OCI-LY7 (cell line): ENCODE results near the gene PDIA6. TPM values are rescaled to one million over a fixed set of nuclear protein-coding genes. Genes with fewer than 3 reads are reported as not detected.
A peak's percentile ranks its signal among the peaks of the same experiment; 100 is the strongest.

Source experiments
- BruUV-seq: library from RNA; stranded (reverse); fragments of 400-500 nt; replicated peaks from 2 replicates; lab custom pipeline; 2021; lab: Mats Ljungman, UMichigan
- CTCF ChIA-PET: fragments of 300-600 bp; sonication (Branson Sonifier 250); formaldehyde crosslinking; loops from one replicate; lab custom pipeline; 2022; ENCODE audit warnings: antibody characterized with exemption; ENCODE audit not compliant: unreplicated experiment; lab: Charles Lee
- POLR2A ChIA-PET: fragments of 300-600 bp; sonication (Branson Sonifier 250); formaldehyde crosslinking; loops from one replicate; lab custom pipeline; 2022; ENCODE audit warnings: antibody characterized with exemption; lab: Charles Lee
- DNase-seq: peaks from one replicate; pipeline ENCODE4 v3.0.0-alpha.2; 2015; ENCODE audit warnings: low spot score
- H2AFZ ChIP-seq: fragments of 200-600 bp; sonication (generic), shearing (Covaris generic); 2 replicates; pipeline ENCODE4 v1.6.1; 2014; ENCODE audit warnings: mild to moderate bottlenecking, antibody characterized with exemption, low read length, moderate library complexity
- H3K27ac ChIP-seq: fragments of 200-600 bp; sonication (generic); 2 replicates; pipeline ENCODE4 v1.5.1; 2014; ENCODE audit warnings: mixed run types, low read depth, mild to moderate bottlenecking, moderate library complexity, low read length, inconsistent platforms; ENCODE audit not compliant: poor library complexity, severe bottlenecking
- H3K36me3 ChIP-seq: fragments of 200-600 bp; sonication (generic); 2 replicates; pipeline ENCODE4 v1.6.1; 2014; ENCODE audit warnings: mild to moderate bottlenecking, antibody characterized with exemption, low read length, moderate library complexity, mixed read lengths; ENCODE audit not compliant: insufficient read depth
- H3K4me1 ChIP-seq: fragments of 200-600 bp; sonication (generic); 2 replicates; pipeline ENCODE4 v1.5.1; 2014; ENCODE audit warnings: mild to moderate bottlenecking, low read length; ENCODE audit not compliant: insufficient read depth, poor library complexity, severe bottlenecking
- H3K4me2 ChIP-seq: fragments of 200-600 bp; sonication (generic); 2 replicates; pipeline ENCODE4 v1.6.1; 2014; ENCODE audit warnings: mild to moderate bottlenecking, low read length
- H3K4me3 ChIP-seq: fragments of 200-600 bp; sonication (generic); 2 replicates; pipeline ENCODE4 v1.5.1; 2014; ENCODE audit warnings: mild to moderate bottlenecking, low read depth, low read length; ENCODE audit not compliant: poor library complexity, severe bottlenecking
- H3K79me2 ChIP-seq: fragments of 200-600 bp; sonication (generic); 2 replicates; pipeline ENCODE4 v1.6.1; 2016; ENCODE audit warnings: low read depth, mild to moderate bottlenecking, low read length, moderate library complexity, mixed read lengths; ENCODE audit not compliant: insufficient read depth
- H3K9me2 ChIP-seq: fragments of 200-600 bp; sonication (generic); 2 replicates; pipeline ENCODE4 v1.6.1; 2016; ENCODE audit warnings: mild to moderate bottlenecking, low read length, mixed read lengths; ENCODE audit not compliant: insufficient read depth
- H3K9me3 ChIP-seq: fragments of 200-600 bp; sonication (generic); 2 replicates; pipeline ENCODE4 v1.6.1; 2014; ENCODE audit warnings: mild to moderate bottlenecking, mixed run types, low read length, mixed read lengths
- H4K20me1 ChIP-seq: fragments of 200-600 bp; sonication (generic); 2 replicates; pipeline ENCODE4 v1.6.1; 2014; ENCODE audit warnings: mild to moderate bottlenecking, antibody characterized with exemption, low read length, moderate library complexity, mixed read lengths; ENCODE audit not compliant: insufficient read depth
- EZH2phosphoT487 ChIP-seq: fragments of 200-600 bp; sonication (generic); IDR thresholded peaks from 2 replicates; pipeline ENCODE4 v1.6.1; 2018; ENCODE audit warnings: low read depth, borderline replicate concordance, mild to moderate bottlenecking, mixed run types, antibody characterized with exemption, low read length, moderate library complexity, mixed read lengths
- intact Hi-C: fragments of 100-400 bp; cut with micrococcal nuclease; formaldehyde crosslinking; loops from one replicate; pipeline ENCODE4 v1.10.0; 2022; ENCODE audit not compliant: unreplicated experiment
- total RNA-seq, 2 experiments: library from RNA; depleted of rRNA in 1 of 2; stranded (reverse); fragments of >200 nt in 1 of 2; shearing (Covaris generic) in 1 of 2; gene quantifications; 2 replicates each; pipeline ENCODE4 v1.2.3, GENCODE V29; 2014 to 2022
- TF ChIP-seq, protein P1 (sequence below): fragments of 200-600 bp; sonication (generic); conservative IDR thresholded peaks from 2 replicates; pipeline ENCODE4 v1.5.1; 2014; ENCODE audit warnings: mild to moderate bottlenecking, antibody characterized with exemption, low read length, moderate library complexity, mixed read lengths

Gene PDIA6
- total RNA-seq, 2 experiments from 2014 or later, result 150 to 171 TPM

DNA sequence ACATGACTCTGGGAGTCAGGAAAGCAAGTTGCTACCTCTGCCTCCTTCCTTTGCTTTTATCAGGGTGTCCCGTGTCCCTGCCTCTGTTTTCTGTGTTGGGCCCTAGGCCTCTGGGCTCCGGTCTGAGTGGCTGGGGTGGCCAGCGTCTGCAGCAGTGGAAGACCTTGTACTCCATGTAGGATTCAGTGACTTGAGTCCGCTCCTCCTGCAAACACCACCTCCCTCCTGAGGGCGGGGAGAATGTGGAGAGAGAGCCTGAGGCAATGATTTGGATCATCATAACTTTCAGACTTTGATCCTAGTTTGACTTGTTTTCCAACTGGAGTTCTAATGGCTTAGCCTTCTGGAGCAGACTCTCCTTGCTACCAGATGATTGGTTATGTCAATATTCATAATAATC, 60.3 kb downstream of the PDIA6 start:
- ChIA-PET POLR2A (no interaction called here), CTCF (no interaction called here)
- DNase-seq, result no peak
- no peaks in the 10 kb centered on the region for H3K79me2 ChIP-seq
- no peak for TF ChIP-seq EZH2phosphoT487
- TF ChIP-seq, protein P1, sequence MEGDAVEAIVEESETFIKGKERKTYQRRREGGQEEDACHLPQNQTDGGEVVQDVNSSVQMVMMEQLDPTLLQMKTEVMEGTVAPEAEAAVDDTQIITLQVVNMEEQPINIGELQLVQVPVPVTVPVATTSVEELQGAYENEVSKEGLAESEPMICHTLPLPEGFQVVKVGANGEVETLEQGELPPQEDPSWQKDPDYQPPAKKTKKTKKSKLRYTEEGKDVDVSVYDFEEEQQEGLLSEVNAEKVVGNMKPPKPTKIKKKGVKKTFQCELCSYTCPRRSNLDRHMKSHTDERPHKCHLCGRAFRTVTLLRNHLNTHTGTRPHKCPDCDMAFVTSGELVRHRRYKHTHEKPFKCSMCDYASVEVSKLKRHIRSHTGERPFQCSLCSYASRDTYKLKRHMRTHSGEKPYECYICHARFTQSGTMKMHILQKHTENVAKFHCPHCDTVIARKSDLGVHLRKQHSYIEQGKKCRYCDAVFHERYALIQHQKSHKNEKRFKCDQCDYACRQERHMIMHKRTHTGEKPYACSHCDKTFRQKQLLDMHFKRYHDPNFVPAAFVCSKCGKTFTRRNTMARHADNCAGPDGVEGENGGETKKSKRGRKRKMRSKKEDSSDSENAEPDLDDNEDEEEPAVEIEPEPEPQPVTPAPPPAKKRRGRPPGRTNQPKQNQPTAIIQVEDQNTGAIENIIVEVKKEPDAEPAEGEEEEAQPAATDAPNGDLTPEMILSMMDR, result no peak
- no peaks in the 10 kb centered on the region for H4K20me1 ChIP-seq
- H3K36me3 ChIP-seq, result no peaks in the 10 kb centered on the region
- no peak overlapping the region for H3K27ac ChIP-seq
- no peak overlapping the region for H3K4me2 ChIP-seq
- peaks cover 16% of the 10 kb centered on the region for H3K4me1 ChIP-seq
- BruUV-seq, result no TSS peak
- intact Hi-C loops, result no loop called here
- H3K9me3 ChIP-seq, result no peaks in the 10 kb centered on the region
- no peak overlapping the region for H2AFZ ChIP-seq
- H3K9me2 ChIP-seq, result no peaks in the 10 kb centered on the region
- no peak overlapping the region for H3K4me3 ChIP-seq

DNA sequence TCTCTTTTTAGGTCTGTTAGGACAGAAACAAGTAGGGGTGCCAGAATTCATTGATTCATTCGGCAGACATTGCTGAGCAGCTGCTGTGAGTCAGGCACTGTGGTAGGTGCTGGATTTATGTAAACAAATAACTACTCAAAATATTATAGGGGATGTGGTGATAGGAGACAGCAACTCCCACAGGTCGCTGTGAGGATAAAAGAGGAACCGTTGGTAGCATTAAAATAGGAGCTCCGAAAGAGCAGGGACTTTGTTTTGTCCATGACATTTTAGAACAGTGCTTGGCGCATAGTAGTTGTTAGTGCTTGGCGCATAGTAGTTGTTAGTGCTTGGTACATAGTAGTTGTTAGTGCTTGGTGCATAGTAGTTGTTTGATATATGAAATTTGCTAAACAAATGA, 62.0 kb downstream of the PDIA6 start:
- TF ChIP-seq, protein P1, result no peak
- no peak for TF ChIP-seq EZH2phosphoT487
- Histone ChIP-seq H3K27ac (no peak overlapping the region), H3K79me2 (no peaks in the 10 kb centered on the region), H3K36me3 (no peaks in the 10 kb centered on the region), H4K20me1 (no peaks in the 10 kb centered on the region), H3K9me3 (no peaks in the 10 kb centered on the region), H3K4me3 (no peak overlapping the region), H3K4me1 (peaks cover 31% of the 10 kb centered on the region), H2AFZ (peak overlapping the region; percentile 35; the same call in 1 of the 2 replicates), H3K9me2 (no peaks in the 10 kb centered on the region), H3K4me2 (no peak overlapping the region)
- intact Hi-C loops, result no loop called here
- no peak for DNase-seq
- BruUV-seq, result no TSS peak
- ChIA-PET POLR2A (interaction anchor here (0.7 kb wide), 2 partner anchors 952 to 1104 kb away, joined by 3 read pairs; no protein-coding TSS in a partner anchor), CTCF (no interaction called here)

DNA sequence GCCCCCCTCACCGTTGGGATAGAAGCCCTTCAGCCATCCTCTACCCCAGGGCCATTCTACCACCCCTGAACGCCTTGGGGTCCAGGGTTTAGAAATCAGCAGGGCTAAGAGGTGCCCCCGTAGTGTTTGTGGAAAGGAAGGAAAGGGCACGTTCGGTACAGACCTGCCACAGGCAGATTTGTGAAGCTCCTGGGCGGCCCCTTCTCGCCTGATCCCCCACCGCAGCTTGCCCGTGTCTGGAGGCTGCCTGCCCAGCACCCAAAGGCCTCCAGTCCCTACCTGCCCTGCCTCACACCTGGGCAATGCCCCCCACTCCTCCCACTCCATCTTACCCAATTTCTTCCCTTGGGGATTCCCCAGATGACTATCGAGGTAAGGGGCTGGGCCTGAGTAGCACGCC, 69.9 kb downstream of the PDIA6 start:
- TF ChIP-seq, protein P1, result no peak
- TF ChIP-seq EZH2phosphoT487, result no peak
- POLR2A ChIA-PET, result no interaction called here
- Histone ChIP-seq H2AFZ (no peak overlapping the region), H3K9me2 (no peaks in the 10 kb centered on the region), H3K36me3 (no peaks in the 10 kb centered on the region), H3K9me3 (no peaks in the 10 kb centered on the region), H3K4me2 (no peak overlapping the region), H4K20me1 (no peaks in the 10 kb centered on the region), H3K79me2 (no peaks in the 10 kb centered on the region), H3K4me3 (no peak overlapping the region), H3K27ac (no peak overlapping the region), H3K4me1 (peaks cover 28% of the 10 kb centered on the region)
- CTCF ChIA-PET, result no interaction called here
- DNase-seq, result no peak
- intact Hi-C loops, result no loop called here
- no TSS peak for BruUV-seq
